DND-41 (cell line): ENCODE results near the gene CACNA1D.

Experiments
- ATAC-seq: fragments of 200-7000 bp; cut with Tn5 transposase; 3 replicates; pipeline ENCODE4 v1.9.1; 2021; ENCODE audit warnings: low read depth; ENCODE audit not compliant: insufficient read depth
- DNase-seq: peaks from one replicate; pipeline ENCODE4 v3.0.0-alpha.2; 2020
- H2AFZ ChIP-seq: 2 replicates; pipeline ENCODE4 v1.6.0; 2012; ENCODE audit warnings: low read depth, low read length
- H3K27ac ChIP-seq: 2 replicates; pipeline ENCODE4 v1.5.1; 2012; ENCODE audit warnings: low read length, inconsistent platforms
- H3K27me3 ChIP-seq: fragments of 200-600 bp; sonication (generic); 2 replicates; pipeline ENCODE4 v1.6.0; 2012; ENCODE audit warnings: low read length, mild to moderate bottlenecking, inconsistent platforms; ENCODE audit not compliant: insufficient read depth, poor library complexity
- H3K36me3 ChIP-seq: 2 replicates; pipeline ENCODE4 v1.5.1; 2012; ENCODE audit warnings: low read length, inconsistent platforms; ENCODE audit not compliant: insufficient read depth
- H3K4me1 ChIP-seq: 2 replicates; pipeline ENCODE4 v1.5.1; 2012; ENCODE audit warnings: mild to moderate bottlenecking, low read length; ENCODE audit not compliant: insufficient read depth
- H3K4me2 ChIP-seq: 2 replicates; pipeline ENCODE4 v1.6.0; 2012; ENCODE audit warnings: mild to moderate bottlenecking, moderate library complexity, low read length, inconsistent platforms; ENCODE audit not compliant: insufficient read depth
- H3K4me3 ChIP-seq, 2 experiments: fragments of 200-600 bp in 1 of 2; shearing (Covaris generic) in 1 of 2; 2 replicates each; pipeline ENCODE4 v1.5.1; 2012 to 2016; ENCODE audit warnings: inconsistent platforms in 2 of 2, low read length in 2 of 2, mild to moderate bottlenecking in 2 of 2, low read depth in 1 of 2, moderate library complexity in 1 of 2
- H3K79me2 ChIP-seq: 2 replicates; pipeline ENCODE4 v1.6.0; 2012; ENCODE audit warnings: low read length, inconsistent platforms; ENCODE audit not compliant: insufficient read depth
- H3K9ac ChIP-seq: 2 replicates; pipeline ENCODE4 v1.6.0; 2012; ENCODE audit warnings: low read depth, mild to moderate bottlenecking, inconsistent platforms, low read length, moderate library complexity
- H3K9me3 ChIP-seq: 2 replicates; pipeline ENCODE4 v1.5.1; 2012; ENCODE audit warnings: low read length, moderate library complexity, mild to moderate bottlenecking, inconsistent platforms; ENCODE audit not compliant: insufficient read depth, severe bottlenecking
- H4K20me1 ChIP-seq: 2 replicates; pipeline ENCODE4 v1.6.0; 2012; ENCODE audit warnings: low read length; ENCODE audit not compliant: insufficient read depth
- EZH2 ChIP-seq: IDR thresholded peaks from 3 replicates; pipeline ENCODE4 v1.6.1; 2012; ENCODE audit warnings: borderline replicate concordance, low read depth, mild to moderate bottlenecking, moderate library complexity, low read length, inconsistent platforms; ENCODE audit not compliant: severe bottlenecking
- TF ChIP-seq, protein P1 (sequence below): IDR thresholded peaks from 2 replicates; pipeline ENCODE4 v1.5.1; 2012; ENCODE audit warnings: borderline replicate concordance, low read length, moderate library complexity, mild to moderate bottlenecking; ENCODE audit not compliant: poor library complexity, severe bottlenecking; ENCODE audit errors: extremely low read depth

The CACNA1D gene

DNA sequence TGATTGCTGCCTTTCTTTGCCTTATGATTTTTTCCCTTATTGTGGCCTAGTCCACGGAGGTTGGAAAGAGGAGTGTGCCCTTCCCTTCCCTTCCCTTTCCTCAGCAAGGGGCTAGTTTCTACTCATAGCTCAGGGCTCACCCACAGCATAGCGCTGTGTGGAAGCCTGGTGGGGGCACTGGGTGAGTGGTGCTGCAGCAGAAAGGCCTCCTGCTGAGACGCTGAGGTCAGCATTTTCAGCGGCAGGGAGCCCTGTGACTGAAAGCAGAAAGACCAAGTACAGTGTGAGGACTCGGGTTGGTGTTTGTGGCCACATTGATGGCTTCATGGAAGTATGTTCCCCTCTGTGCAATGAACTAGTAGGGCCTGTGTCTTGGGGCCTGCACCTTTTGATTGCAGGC is 21.9 kb downstream of the CACNA1D start:
- H4K20me1 ChIP-seq = no peaks in the 10 kb centered on the region
- DNase-seq (no peak), ATAC-seq (no peak)
- H3K4me3 ChIP-seq = no peak overlapping the region
- no peaks in the 10 kb centered on the region for H3K4me1 ChIP-seq
- no peaks in the 10 kb centered on the region for H3K9me3 ChIP-seq
- H3K36me3 ChIP-seq = no peaks in the 10 kb centered on the region
- H3K9ac ChIP-seq = no peak overlapping the region
- H3K79me2 ChIP-seq = no peaks in the 10 kb centered on the region
- peaks cover 15% of the 10 kb centered on the region for H3K27me3 ChIP-seq
- H3K4me2 ChIP-seq = no peak overlapping the region
- no peak for TF ChIP-seq EZH2
- TF ChIP-seq, protein P1, sequence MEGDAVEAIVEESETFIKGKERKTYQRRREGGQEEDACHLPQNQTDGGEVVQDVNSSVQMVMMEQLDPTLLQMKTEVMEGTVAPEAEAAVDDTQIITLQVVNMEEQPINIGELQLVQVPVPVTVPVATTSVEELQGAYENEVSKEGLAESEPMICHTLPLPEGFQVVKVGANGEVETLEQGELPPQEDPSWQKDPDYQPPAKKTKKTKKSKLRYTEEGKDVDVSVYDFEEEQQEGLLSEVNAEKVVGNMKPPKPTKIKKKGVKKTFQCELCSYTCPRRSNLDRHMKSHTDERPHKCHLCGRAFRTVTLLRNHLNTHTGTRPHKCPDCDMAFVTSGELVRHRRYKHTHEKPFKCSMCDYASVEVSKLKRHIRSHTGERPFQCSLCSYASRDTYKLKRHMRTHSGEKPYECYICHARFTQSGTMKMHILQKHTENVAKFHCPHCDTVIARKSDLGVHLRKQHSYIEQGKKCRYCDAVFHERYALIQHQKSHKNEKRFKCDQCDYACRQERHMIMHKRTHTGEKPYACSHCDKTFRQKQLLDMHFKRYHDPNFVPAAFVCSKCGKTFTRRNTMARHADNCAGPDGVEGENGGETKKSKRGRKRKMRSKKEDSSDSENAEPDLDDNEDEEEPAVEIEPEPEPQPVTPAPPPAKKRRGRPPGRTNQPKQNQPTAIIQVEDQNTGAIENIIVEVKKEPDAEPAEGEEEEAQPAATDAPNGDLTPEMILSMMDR = no peak
- no peak overlapping the region for H3K27ac ChIP-seq
- H2AFZ ChIP-seq = no peak overlapping the region

DNA sequence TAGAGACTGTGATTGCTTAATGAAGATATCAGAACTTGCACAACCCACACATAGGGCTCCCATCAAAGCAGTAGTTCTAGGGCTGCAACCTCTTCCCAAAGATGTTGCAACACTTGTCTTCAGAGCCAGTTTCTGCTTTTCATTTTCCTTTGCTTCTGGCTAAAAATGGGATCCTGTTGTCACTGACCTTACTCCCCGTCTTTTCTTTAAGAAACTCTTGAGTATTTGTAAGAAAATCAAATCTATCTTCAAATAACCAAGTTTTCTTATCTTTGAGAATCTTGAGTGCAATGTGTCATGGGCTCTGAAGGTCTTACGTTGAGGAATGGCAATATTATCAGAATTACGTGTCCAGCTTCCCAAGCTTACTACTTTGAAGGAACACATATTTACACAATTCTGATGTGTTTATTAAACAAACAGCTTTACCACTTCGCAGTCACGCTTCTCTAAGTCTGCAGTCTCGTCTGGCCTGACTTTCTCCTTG is 24.1 kb downstream of the CACNA1D start:
- H3K4me2 ChIP-seq = no peak overlapping the region
- H3K9me3 ChIP-seq = no peaks in the 10 kb centered on the region
- no peak overlapping the region for H3K4me3 ChIP-seq
- no peak for ATAC-seq
- no peaks in the 10 kb centered on the region for H4K20me1 ChIP-seq
- no peak overlapping the region for H3K9ac ChIP-seq
- TF ChIP-seq EZH2 = no peak
- TF ChIP-seq, protein P1 = no peak
- H2AFZ ChIP-seq = no peak overlapping the region
- no peaks in the 10 kb centered on the region for H3K36me3 ChIP-seq
- H3K79me2 ChIP-seq = no peaks in the 10 kb centered on the region
- no peak overlapping the region for H3K27ac ChIP-seq
- DNase-seq = no peak
- no peaks in the 10 kb centered on the region for H3K4me1 ChIP-seq
- H3K27me3 ChIP-seq = peaks cover 20% of the 10 kb centered on the region

DNA sequence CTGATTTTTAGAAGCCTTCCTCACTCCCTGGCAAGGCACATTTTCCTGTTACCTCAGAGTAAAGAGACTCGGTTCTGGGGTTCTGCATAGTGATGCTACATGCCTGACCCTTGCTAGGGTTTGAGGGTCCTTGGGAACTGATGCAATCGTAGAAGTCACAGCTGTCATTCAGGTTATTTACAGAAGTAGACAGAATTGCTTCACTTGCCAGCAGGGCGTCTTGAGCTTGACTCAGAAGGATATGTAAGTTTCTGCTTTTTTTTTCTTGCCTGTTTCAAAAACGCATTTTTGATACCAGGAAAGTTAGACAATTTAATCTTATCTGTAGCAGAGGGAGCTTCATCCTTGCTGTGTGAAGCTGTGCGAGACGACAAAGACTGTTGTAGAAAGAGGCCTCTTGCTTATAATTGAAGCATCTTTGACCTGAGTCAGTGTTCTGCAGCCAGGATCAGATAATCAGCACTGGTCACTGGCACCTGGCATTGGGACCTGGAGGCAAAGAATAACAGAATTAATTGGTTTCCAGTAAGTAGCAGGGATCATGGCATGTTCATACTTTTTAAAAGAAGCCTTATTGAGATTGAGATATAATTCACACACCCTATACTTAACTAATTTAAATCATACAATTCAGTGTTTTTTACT is 24.8 kb downstream of the CACNA1D start:
- H4K20me1 ChIP-seq = no peaks in the 10 kb centered on the region
- DNase-seq = no peak
- no peak overlapping the region for H3K4me3 ChIP-seq
- no peak overlapping the region for H3K27ac ChIP-seq
- H3K9me3 ChIP-seq = no peaks in the 10 kb centered on the region
- no peak for ATAC-seq
- H3K27me3 ChIP-seq = peaks cover 24% of the 10 kb centered on the region
- H3K4me1 ChIP-seq = no peaks in the 10 kb centered on the region
- no peak overlapping the region for H3K9ac ChIP-seq
- no peak overlapping the region for H2AFZ ChIP-seq
- no peaks in the 10 kb centered on the region for H3K36me3 ChIP-seq
- TF ChIP-seq EZH2 = no peak
- TF ChIP-seq, protein P1 = no peak
- H3K79me2 ChIP-seq = no peaks in the 10 kb centered on the region
- H3K4me2 ChIP-seq = no peak overlapping the region
